Muscle layer of colon (tissue), 2 donors: ENCODE data around the gene JMJD7.
"Not testable (repeated sequence)": the region's sequence is repeated elsewhere in the genome, so short reads cannot be mapped to it uniquely, and the experiment has no call there.

Experiments used
- H3K27ac ChIP-seq: one replicate; pipeline ENCODE4 v1.7.0; 2013; ENCODE audit warnings: low read depth, mild to moderate bottlenecking, low read length, moderate library complexity
- H3K27me3 ChIP-seq, 2 donors: one replicate each; pipeline ENCODE4 v1.7.0; 2013; ENCODE audit warnings: low read length in 2 of 2, mild to moderate bottlenecking in 2 of 2; ENCODE audit not compliant: insufficient read depth in 2 of 2, control insufficient read depth in 1 of 2
- H3K36me3 ChIP-seq: one replicate; pipeline ENCODE4 v1.7.0; 2013; ENCODE audit warnings: mild to moderate bottlenecking, low read length; ENCODE audit not compliant: insufficient read depth
- H3K4me1 ChIP-seq: one replicate; pipeline ENCODE4 v1.7.0; 2013; ENCODE audit warnings: mild to moderate bottlenecking, low read length; ENCODE audit not compliant: insufficient read depth
- H3K4me3 ChIP-seq, 2 donors: one replicate each; pipeline ENCODE4 v1.7.0; 2013; ENCODE audit warnings: low read length in 2 of 2, low read depth in 1 of 2, mild to moderate bottlenecking in 1 of 2, moderate library complexity in 1 of 2
- H3K9ac ChIP-seq: one replicate; pipeline ENCODE4 v1.7.0; 2013; ENCODE audit warnings: low read length
- H3K9me3 ChIP-seq: one replicate; pipeline ENCODE4 v1.7.0; 2013; ENCODE audit warnings: mild to moderate bottlenecking, low read length
- donor health status: abdominal sarcoma.
- donor health status: Adenocarcinoma of cecum.

JMJD7 gene

GRCh38 chr15:41825572-41826535, 2.0 kb upstream of the JMJD7 start:
- no peak overlapping the region for H3K4me3 ChIP-seq
- no peaks in the 10 kb centered on the region for H3K27me3 ChIP-seq
- H3K36me3 ChIP-seq: peaks cover 43% of the 10 kb centered on the region
- peaks cover 10% of the 10 kb centered on the region for H3K4me1 ChIP-seq
- H3K9ac ChIP-seq: no peak overlapping the region
- H3K27ac ChIP-seq: no peak overlapping the region
- no peaks in the 10 kb centered on the region for H3K9me3 ChIP-seq

GRCh38 chr15:41827290-41827879, 507 bp upstream of the JMJD7 start:
- H3K9me3 ChIP-seq: no peaks in the 10 kb centered on the region
- H3K27me3 ChIP-seq: no peaks in the 10 kb centered on the region
- H3K27ac ChIP-seq: peak overlapping the region; percentile 32
- peaks cover 10% of the 10 kb centered on the region for H3K4me1 ChIP-seq
- H3K4me3 ChIP-seq: peak overlapping the region; percentile 51 to 80
- peaks cover 29% of the 10 kb centered on the region for H3K36me3 ChIP-seq
- no peak overlapping the region for H3K9ac ChIP-seq

- peak overlapping the region; percentile 85 for H3K27ac ChIP-seq
- H3K9ac ChIP-seq: peak overlapping the region; percentile 67
- H3K4me1 ChIP-seq: peaks cover 10% of the 10 kb centered on the region
- H3K9me3 ChIP-seq: no peaks in the 10 kb centered on the region
- peaks cover 17% of the 10 kb centered on the region for H3K36me3 ChIP-seq
- H3K27me3 ChIP-seq: no peaks in the 10 kb centered on the region
- H3K4me3 ChIP-seq: peak overlapping the region; percentile 80 to 81
These were observed 882 bp downstream of the JMJD7 start for GRCh38 chr15:41828807-41829141.

GRCh38 chr15:41829959-41830646, 2.2 kb downstream of the JMJD7 start:
- Histone ChIP-seq H3K4me3 (no peak overlapping the region), H3K4me1 (peaks cover 10% of the 10 kb centered on the region), H3K9me3 (no peaks in the 10 kb centered on the region)

GRCh38 chr15:41831291-41831690, 3.4 kb downstream of the JMJD7 start:
- H3K27ac ChIP-seq, H3K27me3 ChIP-seq, H3K4me3 ChIP-seq, H3K36me3 ChIP-seq, H3K4me1 ChIP-seq, H3K9me3 ChIP-seq, H3K9ac ChIP-seq: not testable (repeated sequence)

More at GRCh38 chr15:41829959-41830646, 2.2 kb downstream of the JMJD7 start:
- Histone ChIP-seq H3K27me3 (no peaks in the 10 kb centered on the region), H3K27ac (no peak overlapping the region), H3K9ac (no peak overlapping the region), H3K36me3 (peaks cover 7% of the 10 kb centered on the region)

GRCh38 chr15:41832208-41832607, 4.3 kb downstream of the JMJD7 start:
- Histone ChIP-seq H3K9me3 (no peaks in the 10 kb centered on the region), H3K9ac (no peak overlapping the region), H3K4me1 (peaks cover 10% of the 10 kb centered on the region), H3K27ac (no peak overlapping the region), H3K4me3 (no peak overlapping the region), H3K36me3 (no peaks in the 10 kb centered on the region), H3K27me3 (no peaks in the 10 kb centered on the region)

GRCh38 chr15:41832875-41833274, 5.0 kb downstream of the JMJD7 start:
- H3K4me3 ChIP-seq: no peak overlapping the region
- no peaks in the 10 kb centered on the region for H3K27me3 ChIP-seq
- H3K4me1 ChIP-seq: peaks cover 10% of the 10 kb centered on the region
- no peak overlapping the region for H3K27ac ChIP-seq
- no peaks in the 10 kb centered on the region for H3K9me3 ChIP-seq
- no peak overlapping the region for H3K9ac ChIP-seq
- no peaks in the 10 kb centered on the region for H3K36me3 ChIP-seq

GRCh38 chr15:41834096-41834495, 6.2 kb downstream of the JMJD7 start:
- Histone ChIP-seq H3K4me1 (peaks cover 4% of the 10 kb centered on the region), H3K36me3 (no peaks in the 10 kb centered on the region), H3K4me3 (no peak overlapping the region), H3K27ac (no peak overlapping the region), H3K9me3 (no peaks in the 10 kb centered on the region), H3K9ac (no peak overlapping the region), H3K27me3 (no peaks in the 10 kb centered on the region)

- H3K36me3 ChIP-seq: peaks cover 6% of the 10 kb centered on the region
- H3K27ac ChIP-seq: no peak overlapping the region
- H3K27me3 ChIP-seq: no peaks in the 10 kb centered on the region
- no peaks in the 10 kb centered on the region for H3K9me3 ChIP-seq
- H3K9ac ChIP-seq: no peak overlapping the region
- H3K4me1 ChIP-seq: no peaks in the 10 kb centered on the region
- no peak overlapping the region for H3K4me3 ChIP-seq
These were observed 8.2 kb downstream of the JMJD7 start for GRCh38 chr15:41836073-41836472.

GRCh38 chr15:41836713-41837454, 9.0 kb downstream of the JMJD7 start:
- H3K27ac ChIP-seq: no peak overlapping the region
- peaks cover 13% of the 10 kb centered on the region for H3K36me3 ChIP-seq

GRCh38 chr15:41838400-41838897, 10.6 kb downstream of the JMJD7 start, which contains the start of gene PLA2G4B:
TSS of gene PLA2G4B (plus strand) at chr15:41838847. CDS start at chr15:41838914, 67 bp downstream.
- H3K4me3 ChIP-seq: no peak within 1 kb of the TSS
- H3K27me3 ChIP-seq: no peaks in the 10 kb centered on the region
- H3K9ac ChIP-seq: no peak within 1 kb of the TSS
- no peaks in the 10 kb centered on the region for H3K9me3 ChIP-seq
- H3K4me1 ChIP-seq: no peaks in the 10 kb centered on the region
- peaks cover 17% of the 10 kb centered on the region for H3K36me3 ChIP-seq
- no peak within 1 kb of the TSS for H3K27ac ChIP-seq

More at GRCh38 chr15:41836713-41837454, 9.0 kb downstream of the JMJD7 start:
- Histone ChIP-seq H3K4me3 (no peak overlapping the region), H3K27me3 (no peaks in the 10 kb centered on the region), H3K9me3 (no peaks in the 10 kb centered on the region), H3K9ac (no peak overlapping the region), H3K4me1 (no peaks in the 10 kb centered on the region)
